ENCODE results near the gene SGMS1.

SGMS1 gene

DNA sequence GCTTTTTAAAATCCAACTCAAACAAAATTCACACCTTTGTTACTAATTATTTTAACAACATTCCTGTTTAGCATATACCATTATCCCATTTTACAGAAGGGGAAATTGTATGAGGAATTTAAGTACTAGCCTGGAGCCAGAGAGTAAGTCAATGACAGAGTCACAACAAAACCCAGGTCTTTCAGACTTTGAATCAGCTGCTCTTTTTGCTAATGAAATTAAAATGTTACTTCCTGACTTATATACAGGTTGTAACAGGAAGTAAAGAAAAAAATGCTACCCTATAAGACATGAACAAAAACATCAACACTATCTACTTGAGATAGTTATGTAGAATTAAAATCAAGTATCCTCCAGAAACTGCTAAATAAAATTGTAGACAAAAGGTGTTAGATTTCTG is 289.9 kb downstream of the SGMS1 start:
- DNase-seq (ENCODE audit: low spot score) = no peak

DNA sequence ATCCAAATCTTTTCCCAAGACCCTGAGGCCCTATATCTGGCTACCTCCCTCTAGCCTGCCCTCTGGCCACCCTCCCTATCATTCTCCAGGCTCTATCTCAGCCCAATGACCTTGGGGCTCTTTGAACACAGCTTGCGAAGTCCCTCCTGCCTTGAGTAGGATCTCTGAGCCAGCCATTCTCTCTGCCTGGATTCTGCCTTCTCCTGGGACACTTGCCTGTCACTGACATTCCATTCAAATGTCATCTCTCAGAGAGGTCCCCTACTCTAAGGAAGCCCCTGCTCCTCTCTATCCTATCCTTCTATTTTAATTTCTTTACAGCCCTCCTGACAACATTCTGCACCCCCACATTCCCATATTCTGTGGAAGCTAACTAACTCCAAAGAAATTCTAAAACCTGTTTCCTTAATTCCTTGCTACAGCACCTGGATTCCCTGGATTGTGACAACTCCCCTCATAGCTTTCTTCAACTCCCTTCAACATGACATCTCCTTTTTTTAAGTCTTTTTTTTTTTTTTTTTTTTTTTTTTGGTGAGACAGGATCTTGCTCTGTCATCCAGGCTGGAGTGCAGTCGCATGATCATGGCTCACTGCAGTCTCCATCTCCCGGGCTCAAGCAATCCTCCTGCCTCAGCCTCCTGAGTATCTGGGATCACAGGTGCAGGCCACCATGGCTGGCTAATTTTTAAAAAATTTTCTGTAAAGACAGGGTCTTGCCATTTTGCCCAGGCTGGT is 291.5 kb downstream of the SGMS1 start:
- DNase-seq (ENCODE audit: low spot score) = no peak

DNA sequence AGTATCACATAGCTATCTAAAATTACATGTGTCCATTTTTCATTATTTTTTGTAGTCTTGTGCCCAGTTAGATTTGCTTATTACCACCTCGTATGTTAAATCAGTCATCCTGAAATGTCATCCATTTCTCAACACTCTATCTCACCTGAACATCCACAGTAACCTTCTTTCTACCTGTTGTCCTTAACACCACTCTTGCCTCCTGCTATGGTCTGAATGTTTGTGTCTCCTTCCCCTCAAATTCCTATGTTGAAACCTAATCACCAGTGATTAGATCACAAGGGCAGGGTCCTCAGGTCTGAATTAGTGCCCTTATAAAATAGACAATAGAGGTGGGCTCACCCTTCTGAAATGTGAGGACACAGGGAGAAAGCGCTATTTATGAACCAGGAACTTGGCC is 292.3 kb downstream of the SGMS1 start:
- no peak for DNase-seq (ENCODE audit: low spot score)

DNA sequence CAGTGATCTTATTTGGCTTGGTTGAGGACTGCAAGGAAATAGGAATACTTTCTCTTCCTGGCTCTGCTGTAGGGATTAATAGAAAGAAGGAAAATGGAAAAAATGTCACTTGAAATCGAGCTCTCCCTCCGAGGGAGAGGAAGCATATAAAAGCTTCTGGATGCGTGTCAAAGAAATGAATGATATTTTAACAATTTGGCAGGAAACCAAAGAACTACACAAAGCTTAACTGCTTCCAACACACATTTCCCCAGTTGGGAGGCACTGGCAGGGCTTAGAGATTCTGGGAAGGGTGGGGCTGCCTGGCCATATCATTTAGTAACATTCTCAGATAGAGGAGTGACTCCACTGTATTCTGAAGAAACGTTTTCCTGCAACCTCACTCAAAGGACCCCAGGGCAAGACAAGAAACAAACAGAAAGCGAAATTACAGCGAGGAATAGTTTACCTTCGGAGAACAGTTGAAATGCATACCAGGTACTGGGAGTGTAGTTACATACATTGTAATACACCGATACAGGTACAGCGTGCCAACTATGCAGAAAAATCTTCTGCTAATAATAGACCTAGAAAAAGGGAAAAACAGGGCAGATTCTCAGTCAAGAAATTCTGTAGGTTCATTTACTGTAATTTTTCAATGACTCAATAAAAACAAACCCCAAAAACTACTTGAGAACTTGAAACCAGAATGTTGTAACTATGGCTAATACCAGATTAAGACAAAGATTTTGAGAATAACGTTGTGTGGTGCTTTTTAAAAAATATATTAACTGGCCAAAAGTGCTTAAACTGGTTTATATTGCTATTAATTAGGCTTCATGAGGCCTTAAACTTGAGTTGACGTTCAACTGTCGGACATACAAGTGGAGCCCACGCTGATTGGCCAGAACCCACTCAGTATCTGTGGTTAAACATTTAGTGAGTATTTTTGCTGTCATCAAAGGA is 296.7 kb downstream of the SGMS1 start:
- DNase-seq (ENCODE audit: low spot score) = no peak

DNA sequence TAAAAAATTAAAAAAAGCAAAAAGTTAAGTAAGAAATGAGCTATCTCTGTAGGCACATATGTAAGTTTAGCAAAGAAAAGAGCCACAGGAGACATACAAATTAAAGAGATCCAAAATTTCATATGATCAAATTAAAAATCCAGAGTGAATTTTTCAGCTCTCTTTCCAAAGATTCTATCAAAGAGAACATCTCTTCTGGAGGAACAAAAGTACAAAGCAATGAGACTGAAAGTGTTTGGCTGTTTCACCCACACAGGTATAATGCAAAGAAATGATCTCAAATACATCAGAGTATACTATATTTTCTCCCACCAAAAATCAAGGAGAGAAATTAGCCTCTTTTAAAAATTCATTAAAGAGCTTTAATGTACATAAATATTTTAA is 297.6 kb downstream of the SGMS1 start:
- no peak for DNase-seq (ENCODE audit: low spot score)

DNA sequence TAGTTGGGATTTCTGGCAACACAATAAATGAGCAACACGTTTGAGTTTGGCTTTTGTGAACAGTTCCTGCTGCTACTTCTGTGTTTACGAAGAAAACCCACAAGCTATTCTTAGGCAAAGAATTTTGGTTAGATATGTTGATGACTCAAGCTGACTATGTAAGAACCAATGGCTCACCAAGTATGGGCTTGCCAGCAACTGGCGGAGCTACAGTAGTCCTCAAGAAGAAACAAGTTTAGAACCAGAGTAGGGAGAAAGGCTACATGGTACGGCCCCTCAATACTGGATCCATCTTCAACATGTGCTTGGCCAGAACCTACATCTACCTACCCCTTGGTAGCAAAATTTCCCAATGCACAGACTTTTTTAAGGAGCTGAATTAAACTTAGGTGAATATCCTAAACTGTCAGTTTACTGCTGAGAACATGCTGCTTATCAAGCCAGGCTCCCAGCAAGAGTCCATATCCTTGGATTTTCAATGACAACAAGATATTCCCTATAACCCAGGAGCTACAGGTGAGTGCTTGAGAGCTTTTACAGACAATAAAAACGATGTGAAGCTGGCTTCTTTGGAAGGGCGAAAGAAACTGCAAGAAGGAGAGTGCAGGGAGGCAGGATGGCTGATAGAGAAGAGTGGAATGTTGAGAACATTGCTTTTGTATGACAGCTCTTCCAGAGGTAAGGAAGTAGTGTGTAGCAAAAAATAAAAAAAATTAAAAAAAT is 298.1 kb downstream of the SGMS1 start:
- peak; percentile 11 for DNase-seq (ENCODE audit: low spot score)

DNA sequence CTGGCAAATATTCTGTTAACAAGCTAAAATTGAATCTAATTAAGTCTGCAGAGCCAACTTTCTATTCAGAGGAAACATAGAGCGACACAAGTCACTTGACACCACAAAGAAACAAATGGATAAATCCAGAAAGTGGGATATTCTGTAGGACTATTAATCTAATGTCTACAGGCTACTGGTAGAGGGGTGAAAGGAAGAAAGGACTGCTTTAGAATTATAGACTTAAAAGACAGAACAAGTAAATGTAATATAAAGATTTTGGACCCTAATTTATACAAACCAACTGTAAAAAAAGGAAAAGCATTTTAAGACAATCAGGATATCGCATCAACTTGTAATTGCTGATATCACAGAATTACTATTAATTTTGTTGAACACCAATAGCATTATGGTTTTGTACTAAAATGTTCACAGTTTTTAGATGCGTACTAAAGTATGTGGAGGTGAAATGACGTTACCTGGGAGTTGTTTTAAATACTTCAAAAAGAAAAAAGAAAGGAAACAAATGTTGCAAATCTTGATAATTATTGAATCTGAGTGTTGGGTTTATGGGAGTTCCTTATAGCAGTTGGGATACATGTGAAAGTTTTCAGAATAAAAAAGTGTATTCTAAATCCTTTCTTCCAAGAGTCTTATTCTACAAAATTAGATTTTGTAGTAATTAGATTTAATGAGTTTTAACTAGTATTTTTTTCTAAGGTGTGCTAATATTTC is 298.9 kb downstream of the SGMS1 start:
- no peak for DNase-seq (ENCODE audit: low spot score)

DNA sequence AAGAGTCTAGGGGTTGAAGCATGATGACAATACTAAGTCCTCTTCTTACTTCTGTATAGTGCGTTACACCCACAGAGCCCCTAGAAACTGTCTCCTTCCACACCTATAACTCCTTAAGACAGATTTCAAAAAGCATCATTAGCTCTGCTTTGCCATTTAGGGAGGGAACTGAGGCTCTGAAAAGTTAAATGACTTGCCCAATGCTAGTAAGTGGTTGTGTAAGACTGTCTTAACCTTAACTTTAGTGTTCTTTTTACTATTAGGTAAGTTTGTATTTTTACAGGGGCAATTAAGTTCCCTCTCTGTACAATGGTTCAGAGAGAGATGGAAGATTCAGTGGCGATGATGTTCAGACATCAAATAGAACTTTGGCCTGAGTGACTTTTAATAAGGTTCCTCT is 299.7 kb downstream of the SGMS1 start:
- DNase-seq (ENCODE audit: low spot score) = no peak

DNA sequence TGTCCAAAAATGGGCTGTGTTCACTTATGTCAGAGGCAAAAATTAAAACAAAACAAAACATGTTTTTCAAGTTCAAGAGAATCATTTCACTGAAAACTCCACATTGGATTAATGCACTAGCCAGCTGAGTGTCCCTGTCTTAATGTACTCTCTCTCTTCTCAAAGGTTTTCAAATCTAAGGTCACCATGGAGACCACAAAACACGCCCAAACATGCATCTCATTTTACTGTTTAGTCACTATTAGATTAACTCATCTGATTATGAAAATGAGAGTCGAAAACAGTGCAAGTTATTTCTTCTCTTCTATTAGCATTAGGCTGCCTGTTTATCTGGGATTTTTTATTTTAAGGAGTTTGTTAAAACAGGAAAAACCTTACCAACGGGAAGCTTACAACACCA is 301.7 kb downstream of the SGMS1 start:
- peak; percentile 27 for DNase-seq (ENCODE audit: low spot score)

DNA sequence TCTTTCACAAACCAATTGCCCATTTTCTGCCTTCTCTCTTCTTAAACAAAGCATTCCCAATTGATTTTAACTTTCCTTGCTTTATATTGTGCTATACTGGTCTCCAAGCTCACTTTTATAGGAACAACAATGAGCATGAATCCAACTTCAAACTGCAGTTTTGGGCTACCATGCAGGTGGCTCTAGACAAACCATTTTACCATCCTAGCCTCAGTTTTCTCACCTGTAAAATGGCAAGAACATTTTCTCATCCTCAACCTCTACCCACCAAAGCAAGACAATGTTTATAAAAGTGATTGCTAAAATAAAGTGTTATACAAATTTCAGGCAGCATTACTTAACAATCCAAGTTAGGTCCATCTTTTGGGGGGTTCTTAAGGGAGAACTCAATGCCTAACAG is 305.6 kb downstream of the SGMS1 start:
- no peak for DNase-seq (ENCODE audit: low spot score)

DNA sequence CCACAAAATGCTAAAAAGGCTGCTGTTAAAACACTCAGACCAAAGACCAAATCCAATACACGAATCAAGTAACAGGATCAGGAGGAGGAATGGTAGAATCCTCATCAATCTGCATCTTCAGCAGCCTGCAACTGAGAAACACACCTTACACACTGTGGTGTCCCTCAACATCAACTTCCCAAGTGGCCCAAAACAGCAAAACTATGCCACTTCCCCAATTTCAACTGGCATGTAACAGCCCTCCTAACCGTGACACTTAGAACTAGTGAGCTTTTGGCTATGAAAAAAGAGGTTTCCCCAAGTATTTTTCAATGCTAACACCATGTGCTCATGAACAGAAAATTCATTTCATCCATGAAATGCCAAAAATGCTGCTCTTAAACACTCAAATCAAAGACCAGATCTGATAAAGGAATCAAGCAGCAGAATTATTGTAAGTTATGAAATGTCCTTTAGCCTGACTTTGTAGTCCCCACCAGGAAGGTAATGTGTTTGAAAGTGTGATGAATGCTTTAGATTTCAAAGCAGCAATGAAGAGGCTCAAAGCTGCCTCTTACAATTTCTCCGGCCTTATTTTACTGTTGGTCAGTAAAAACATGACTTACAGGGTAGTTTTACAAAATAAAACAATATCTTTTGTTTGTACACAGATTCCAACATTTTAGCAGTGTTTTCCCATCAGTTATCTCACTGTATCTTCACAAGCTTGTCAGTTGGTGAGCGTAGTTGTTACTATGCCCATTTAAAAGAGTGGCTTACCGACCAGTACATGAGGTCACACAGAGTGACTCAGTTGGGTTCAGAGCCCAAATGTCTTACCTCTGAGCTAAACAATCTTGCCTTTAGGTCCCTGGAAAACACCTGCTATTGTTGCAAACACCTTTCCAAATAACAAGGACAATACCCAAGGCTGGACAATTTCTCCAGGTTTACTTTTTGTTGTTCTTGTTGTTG is 306.8 kb downstream of the SGMS1 start:
- DNase-seq (ENCODE audit: low spot score) = no peak

DNA sequence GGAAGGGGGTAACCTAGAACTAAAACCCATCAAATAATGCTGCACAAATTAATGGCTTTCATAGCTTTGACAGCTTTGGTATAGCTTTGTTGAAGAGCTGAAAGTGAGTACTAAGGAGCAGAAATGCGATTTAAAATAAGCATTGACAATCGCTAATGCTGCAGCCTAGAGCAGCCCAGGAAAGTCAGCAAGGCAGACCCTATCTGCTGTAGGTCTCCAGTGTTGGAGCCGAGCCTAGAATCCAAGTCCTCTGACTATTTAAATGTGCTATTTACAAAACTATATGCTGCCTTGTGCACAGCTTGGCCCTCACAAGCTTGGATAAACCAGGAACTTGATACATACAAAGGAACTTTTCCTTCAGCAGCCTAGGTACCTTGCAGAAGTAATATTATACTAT is 307.6 kb downstream of the SGMS1 start:
- no peak for DNase-seq (ENCODE audit: low spot score)

DNA sequence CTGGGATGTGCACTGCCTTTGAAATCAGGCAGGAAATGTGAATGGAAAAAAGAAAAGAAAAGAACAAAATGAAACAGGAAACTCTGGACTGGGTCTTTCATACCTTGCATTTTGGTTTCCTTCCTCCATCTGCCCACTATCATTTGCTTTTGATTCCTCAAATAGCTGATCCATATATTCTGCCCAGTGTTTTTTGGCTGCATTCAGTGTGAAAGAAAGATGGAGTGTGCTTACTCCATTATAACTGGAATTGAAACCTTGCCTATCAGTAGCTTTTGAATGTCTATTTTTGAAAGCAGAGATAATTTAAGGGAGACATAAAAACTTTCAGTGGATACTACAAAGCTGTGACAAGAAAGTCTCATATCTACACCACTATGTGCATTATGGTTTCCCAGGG is 308.3 kb downstream of the SGMS1 start:
- no peak for DNase-seq (ENCODE audit: low spot score)

DNA sequence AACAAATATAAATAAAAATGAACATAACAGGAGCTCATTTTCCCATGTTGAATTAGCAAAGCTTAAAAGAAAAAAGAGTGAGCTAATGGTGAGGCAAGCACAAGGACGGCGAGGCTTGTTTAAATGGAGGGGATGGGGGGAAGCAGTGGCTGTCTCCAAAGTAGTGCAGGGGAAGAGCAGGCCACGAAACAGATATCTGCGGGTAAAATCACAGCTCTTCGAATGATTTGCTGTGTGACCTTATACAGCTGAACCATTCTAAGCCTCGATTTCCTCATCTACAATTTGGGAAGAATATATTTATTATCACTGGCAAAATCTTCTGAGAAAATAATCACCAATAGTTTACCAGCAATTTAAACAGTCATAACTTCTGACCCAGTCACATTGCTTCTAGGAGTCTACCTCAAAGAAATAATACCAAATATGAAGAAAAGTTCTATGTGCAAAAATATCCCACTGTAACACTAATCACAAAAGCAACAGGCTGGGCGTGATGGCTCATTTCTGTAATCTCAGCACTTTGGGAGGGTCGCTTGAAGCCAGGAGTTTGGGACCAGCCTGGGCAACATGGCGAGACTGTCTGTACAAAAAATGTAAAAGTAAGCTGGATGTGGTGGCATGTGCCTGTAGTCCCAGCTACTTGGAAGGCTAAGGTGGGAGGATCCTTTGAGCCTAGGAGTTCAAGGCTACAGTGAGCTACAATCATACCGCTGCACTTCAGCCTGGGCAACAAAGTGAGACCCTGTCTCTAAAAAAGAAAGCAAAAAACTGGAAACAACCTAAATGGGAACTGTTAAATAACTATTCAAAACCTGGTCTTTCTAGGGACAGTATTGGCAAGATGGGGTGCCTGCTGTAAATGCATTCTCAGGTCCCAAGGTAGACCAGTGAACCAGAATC is 309.3 kb downstream of the SGMS1 start:
- no peak for DNase-seq (ENCODE audit: low spot score)

DNA sequence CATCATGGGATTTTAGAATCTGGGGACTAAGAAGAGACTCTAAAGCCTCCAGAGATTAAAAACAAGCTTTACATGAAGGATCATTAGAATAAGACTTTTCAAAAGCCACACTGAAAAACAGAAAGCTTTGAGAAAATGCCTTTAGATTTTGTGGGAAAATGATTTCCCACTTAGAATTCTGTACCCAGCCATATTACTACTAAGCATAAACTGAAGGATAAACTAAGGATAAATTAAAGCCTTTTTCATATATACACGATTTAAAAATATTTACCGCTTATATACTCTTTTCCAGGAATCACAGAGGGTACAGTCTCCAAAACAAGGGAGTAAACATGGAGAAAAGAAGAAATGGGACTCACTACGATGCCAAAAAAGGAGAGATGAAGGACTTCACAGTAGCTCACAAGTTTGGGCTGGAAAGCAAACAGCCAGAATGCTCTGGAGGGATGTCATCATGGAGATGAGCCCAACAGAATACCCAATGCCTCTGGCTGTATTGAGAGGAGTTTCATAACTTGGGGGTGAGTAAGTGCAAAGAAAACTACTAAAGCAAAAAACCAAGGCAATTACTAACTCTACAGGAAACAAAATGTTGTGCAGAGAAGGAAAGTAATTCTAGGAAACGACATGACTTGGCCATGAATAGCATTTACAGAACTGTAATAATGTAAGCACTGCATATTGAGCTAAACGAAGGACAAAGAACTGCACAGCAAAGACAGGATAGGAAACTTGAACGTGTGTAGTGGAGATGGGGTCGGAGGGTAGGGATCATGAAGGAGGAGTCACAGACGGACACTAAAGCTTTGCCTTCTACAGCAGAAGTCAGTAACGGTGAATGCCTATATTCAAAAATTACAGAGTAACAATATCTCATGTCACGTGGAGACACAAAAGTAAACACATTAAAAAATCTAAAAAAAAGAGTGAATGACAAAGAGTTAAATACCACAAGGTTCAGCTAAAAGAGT is 311.0 kb downstream of the SGMS1 start:
- DNase-seq (ENCODE audit: low spot score) = no peak

DNA sequence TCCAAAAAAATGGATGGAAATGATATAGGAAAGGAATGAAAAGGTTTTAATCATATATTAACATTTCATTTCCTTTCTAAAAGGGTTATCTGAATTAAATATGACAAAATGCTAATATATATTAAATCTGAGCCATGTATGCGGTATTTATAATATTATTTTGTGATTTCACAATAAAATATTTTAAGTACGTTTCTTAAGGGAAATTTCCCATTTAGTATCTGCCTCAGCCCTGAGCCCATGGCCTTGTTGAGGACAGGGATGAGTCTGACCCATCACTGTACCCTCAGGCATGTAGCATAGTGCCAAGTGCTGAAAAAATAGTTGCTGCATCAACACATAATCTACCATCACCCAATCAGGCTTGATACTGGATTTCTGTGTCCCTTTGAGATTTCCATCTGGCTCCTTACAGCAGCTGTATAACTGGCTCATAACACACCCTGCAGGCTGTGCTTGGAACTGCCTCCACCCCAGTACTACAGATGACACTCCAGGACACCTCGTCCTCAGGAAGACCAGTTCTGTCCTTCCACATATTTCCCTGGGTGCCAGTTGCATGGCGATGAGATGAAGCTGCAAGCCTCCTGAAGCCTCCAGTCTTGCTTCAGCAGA is 313.1 kb downstream of the SGMS1 start:
- DNase-seq (ENCODE audit: low spot score) = no peak

DNA sequence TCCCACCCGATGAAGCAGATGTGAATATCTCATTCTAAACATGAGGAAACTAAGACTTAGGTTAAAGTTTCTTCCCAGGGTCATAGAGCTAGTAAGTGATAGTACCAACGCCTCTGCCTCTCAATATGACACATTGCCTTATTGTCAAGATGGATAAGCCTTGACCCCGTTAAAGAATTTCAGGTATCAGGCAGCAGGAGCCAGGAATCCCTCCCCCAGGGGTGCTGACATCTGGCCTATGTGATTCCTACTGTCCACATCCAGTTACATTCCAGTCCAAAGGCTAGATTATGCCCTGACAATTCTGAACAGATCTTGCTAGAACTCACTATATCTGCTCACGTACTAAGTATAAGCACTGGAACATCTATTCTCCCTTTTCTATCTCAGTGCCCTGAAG is 314.4 kb downstream of the SGMS1 start:
- DNase-seq (ENCODE audit: low spot score) = no peak

DNA sequence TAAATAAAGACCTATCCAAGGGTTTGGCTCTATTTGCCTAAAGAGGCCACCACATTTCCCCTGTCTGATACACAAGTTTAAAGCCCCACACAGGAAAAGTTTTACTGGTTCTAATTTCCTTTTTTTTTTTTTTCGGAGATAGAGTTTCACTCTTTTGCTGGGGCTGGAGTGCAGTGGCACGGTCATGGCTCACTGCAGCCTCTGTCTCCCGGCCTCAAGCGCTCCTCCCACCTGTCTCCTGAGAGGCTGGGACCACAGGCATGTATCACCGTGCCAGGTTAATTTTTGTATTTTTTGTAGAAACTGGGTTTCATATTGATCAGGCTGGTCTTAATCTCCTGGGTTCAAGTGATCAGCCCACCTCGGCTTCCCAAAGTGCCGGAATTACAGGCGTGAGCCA is 319.1 kb downstream of the SGMS1 start:
- DNase-seq (ENCODE audit: low spot score) = no peak
